ES-I3 (cell line): ENCODE results near the gene STRIP1.

Experiments used
- H3K36me3 ChIP-seq: 2 replicates; pipeline ENCODE4 v1.6.1; 2013; ENCODE audit warnings: mild to moderate bottlenecking, low read length, control low read depth, moderate library complexity; ENCODE audit not compliant: insufficient read depth
- H3K4me1 ChIP-seq: 2 replicates; pipeline ENCODE4 v1.6.1; 2013; ENCODE audit warnings: mild to moderate bottlenecking, control low read depth, low read length; ENCODE audit not compliant: insufficient read depth
- H3K9ac ChIP-seq: 2 replicates; pipeline ENCODE4 v1.6.1; 2013; ENCODE audit warnings: low read depth, mild to moderate bottlenecking, low read length, moderate library complexity
- H3K9me3 ChIP-seq: 2 replicates; pipeline ENCODE4 v1.6.1; 2013; ENCODE audit warnings: mild to moderate bottlenecking, low read length, moderate library complexity; ENCODE audit not compliant: control insufficient read depth, insufficient read depth

Gene STRIP1

GRCh38 chr1:110002695-110003094 is 31.7 kb upstream of the STRIP1 start:
- H3K36me3 ChIP-seq: no peaks in the 10 kb centered on the region

DNA sequence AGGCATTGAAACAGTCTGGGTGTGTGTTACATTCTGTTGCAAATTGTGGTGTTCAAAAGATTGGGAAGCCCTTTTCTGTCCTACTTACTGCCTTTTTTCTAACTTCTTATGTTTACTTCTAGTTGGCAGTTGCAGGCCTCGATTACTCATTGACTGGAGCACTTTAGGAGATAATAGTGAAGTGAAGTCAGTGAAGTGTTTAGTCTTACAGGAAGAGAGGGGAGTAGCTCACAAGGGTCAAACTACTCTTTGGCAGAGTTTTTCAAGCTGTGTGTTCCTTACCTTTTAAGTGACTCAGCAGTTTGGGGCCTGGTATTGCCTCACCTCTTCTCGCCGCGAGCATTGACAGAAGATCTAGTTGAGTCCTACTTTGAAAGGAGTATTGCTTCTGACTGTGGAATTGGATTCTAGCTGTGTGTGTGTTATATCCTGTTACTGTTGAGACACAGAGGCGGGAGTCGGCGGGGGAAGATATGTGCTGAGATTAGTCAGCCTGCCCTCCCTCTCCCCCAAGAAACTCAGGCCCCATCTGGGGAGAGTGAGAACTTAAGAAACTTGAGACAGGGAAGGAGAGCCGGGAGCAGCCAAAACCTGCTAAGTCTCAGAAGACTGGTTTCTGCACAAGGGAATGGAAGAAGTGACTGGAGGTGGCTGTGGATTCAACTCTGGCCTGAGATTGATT is 30.5 kb upstream of the STRIP1 start:
- no peaks in the 10 kb centered on the region; the same call in 1 of the 2 replicates for H3K36me3 ChIP-seq
- no peaks in the 10 kb centered on the region for H3K9me3 ChIP-seq
- H3K9ac ChIP-seq: peak overlapping the region; percentile 21
- peaks cover 46% of the 10 kb centered on the region for H3K4me1 ChIP-seq

More at GRCh38 chr1:110002695-110003094, 31.7 kb upstream of the STRIP1 start:
- Histone ChIP-seq H3K9ac (no peak overlapping the region), H3K9me3 (no peaks in the 10 kb centered on the region), H3K4me1 (peaks cover 46% of the 10 kb centered on the region)

- Histone ChIP-seq H3K9ac (peak overlapping the region; percentile 21; the same call in 1 of the 2 replicates), H3K36me3 (no peaks in the 10 kb centered on the region; the same call in 1 of the 2 replicates), H3K4me1 (peaks cover 46% of the 10 kb centered on the region), H3K9me3 (no peaks in the 10 kb centered on the region)
Measured at GRCh38 chr1:110004583-110004982, 29.8 kb upstream of the STRIP1 start.

- H3K9me3 ChIP-seq: no peaks in the 10 kb centered on the region
- peaks cover 5% of the 10 kb centered on the region; the same call in 1 of the 2 replicates for H3K36me3 ChIP-seq
- no peak overlapping the region for H3K9ac ChIP-seq
- peaks cover 46% of the 10 kb centered on the region for H3K4me1 ChIP-seq
Measured at GRCh38 chr1:110005971-110006370, 28.5 kb upstream of the STRIP1 start.

DNA sequence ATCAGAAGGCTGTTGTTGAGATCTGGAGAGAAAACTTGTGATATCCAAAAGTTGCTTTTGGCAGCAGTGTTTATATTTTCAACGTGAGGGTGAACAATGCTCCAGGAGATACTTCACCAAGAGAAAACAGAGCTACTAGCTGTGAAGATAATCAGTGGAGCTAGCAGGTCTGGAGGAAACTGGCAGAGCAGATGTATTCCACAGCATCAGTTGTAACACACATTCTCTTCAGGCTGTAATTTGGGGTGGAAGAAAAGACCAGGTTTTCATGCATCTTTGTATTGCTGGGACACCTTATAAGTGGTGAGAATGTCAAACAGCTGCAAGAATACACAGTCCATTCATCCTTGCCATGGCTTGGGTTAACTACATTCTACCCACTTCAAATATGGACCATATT is 27.9 kb upstream of the STRIP1 start:
- peaks cover 6% of the 10 kb centered on the region; the same call in 1 of the 2 replicates for H3K36me3 ChIP-seq
- H3K4me1 ChIP-seq: peaks cover 46% of the 10 kb centered on the region
- no peaks in the 10 kb centered on the region for H3K9me3 ChIP-seq
- H3K9ac ChIP-seq: no peak overlapping the region

DNA sequence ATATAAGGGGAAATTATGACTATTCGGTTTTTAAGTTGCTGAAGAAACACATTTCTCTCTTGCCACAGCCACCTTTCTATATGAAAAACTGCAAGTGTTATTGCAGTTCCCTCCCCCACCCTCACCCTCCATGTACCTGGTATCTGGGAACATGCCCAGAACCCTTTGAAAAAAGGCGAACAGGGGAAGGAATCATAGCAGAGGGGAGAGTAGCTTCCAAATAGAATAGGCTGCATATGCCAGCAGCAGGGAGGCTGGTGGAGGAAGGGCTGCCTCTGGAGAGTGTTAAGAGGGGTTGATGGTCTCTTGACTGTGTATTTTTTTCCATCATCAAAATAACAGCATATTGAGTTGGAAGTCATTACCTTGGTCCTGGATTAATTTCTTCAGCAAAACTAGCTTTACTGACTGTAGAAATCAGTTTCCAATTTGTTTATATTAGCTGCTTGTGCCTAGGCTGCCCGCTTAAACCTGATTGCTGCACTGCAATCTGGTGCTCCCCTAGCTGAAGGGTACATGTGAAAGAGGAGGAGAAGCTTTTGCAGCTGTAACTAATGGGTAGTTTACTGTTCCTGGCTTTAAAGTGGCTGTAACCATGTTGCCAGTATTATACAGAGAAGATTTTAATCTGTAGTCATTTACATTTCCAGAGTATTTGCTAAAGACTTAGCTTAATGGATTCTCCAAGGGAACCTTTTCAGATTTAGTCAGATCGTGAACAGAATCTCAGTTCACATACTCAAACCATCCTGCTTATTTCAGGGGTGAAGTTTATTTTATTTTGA is 27.2 kb upstream of the STRIP1 start:
- Histone ChIP-seq H3K9ac (no peak overlapping the region), H3K4me1 (peaks cover 43% of the 10 kb centered on the region), H3K9me3 (no peaks in the 10 kb centered on the region), H3K36me3 (peaks cover 12% of the 10 kb centered on the region; the same call in 1 of the 2 replicates)

DNA sequence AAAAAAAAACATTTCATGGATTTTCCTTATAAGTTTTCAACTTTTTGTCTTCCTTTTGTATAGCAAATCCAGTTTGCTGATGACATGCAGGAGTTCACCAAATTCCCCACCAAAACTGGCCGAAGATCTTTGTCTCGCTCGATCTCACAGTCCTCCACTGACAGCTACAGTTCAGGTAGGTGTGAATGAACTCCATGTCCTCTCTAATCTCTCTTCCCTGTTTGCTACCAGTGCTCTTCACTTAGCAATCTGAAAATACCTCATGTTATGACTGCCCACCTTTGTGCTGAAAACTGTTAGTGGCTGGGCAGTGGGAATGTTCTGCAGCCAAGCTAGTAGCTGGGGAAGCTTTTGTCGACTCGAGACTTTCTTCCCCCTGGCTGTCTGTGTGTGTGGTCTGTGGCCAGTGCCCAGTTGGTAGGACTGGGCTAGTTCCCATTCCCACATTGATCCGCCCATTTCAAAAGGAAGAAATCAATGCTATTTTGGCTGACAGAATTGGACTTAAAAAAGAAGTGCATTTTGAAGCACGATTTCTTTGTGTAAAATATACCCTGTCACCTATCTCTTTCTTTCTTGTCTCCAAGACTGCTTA is 25.4 kb upstream of the STRIP1 start:
- Histone ChIP-seq H3K9me3 (no peaks in the 10 kb centered on the region), H3K36me3 (peaks cover 18% of the 10 kb centered on the region), H3K9ac (no peak overlapping the region), H3K4me1 (peaks cover 31% of the 10 kb centered on the region)

- no peaks in the 10 kb centered on the region for H3K9me3 ChIP-seq
- no peak overlapping the region for H3K9ac ChIP-seq
- peaks cover 10% of the 10 kb centered on the region for H3K4me1 ChIP-seq
- peaks cover 37% of the 10 kb centered on the region for H3K36me3 ChIP-seq
Measured at GRCh38 chr1:110011527-110012041, 22.8 kb upstream of the STRIP1 start.

DNA sequence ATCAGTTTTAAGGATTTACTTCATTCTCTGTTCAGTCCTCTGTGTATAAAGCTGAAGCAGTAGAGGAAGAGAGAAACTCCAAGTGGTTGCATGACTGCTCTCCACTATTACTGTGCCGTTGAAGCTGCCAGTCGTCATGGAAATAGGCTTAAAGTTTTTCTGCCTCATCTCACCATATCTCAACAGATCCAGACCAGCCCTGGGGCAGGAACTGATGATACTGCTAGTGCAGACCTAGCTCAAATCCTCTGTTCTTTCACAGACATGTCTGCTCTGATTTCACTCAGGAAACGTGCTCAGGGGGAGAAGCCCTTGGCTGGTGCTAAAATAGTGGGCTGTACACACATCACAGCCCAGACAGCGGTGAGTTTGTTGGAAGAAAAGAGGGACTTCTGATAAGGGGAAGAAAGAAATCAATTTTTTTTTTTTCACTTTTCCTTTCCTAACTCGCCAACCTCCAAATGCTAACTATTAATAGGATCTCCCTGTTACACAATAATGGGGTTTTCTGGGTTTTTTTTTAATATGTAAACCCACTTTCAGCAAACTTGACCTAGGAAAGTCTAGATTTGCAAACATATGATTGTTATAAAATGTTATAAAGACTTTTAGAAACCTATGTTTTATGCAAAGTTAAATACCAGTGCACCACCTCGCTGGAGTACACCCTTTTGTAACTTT is 22.2 kb upstream of the STRIP1 start:
- Histone ChIP-seq H3K4me1 (peaks cover 4% of the 10 kb centered on the region), H3K9ac (no peak overlapping the region), H3K36me3 (peaks cover 39% of the 10 kb centered on the region), H3K9me3 (no peaks in the 10 kb centered on the region)

- H3K36me3 ChIP-seq: peaks cover 40% of the 10 kb centered on the region
- no peak overlapping the region for H3K9ac ChIP-seq
- no peaks in the 10 kb centered on the region for H3K4me1 ChIP-seq
- H3K9me3 ChIP-seq: no peaks in the 10 kb centered on the region
Measured at GRCh38 chr1:110017792-110018191, 16.6 kb upstream of the STRIP1 start.

GRCh38 chr1:110018396-110018795 is 16.0 kb upstream of the STRIP1 start:
- Histone ChIP-seq H3K4me1 (no peaks in the 10 kb centered on the region), H3K36me3 (peaks cover 40% of the 10 kb centered on the region)

DNA sequence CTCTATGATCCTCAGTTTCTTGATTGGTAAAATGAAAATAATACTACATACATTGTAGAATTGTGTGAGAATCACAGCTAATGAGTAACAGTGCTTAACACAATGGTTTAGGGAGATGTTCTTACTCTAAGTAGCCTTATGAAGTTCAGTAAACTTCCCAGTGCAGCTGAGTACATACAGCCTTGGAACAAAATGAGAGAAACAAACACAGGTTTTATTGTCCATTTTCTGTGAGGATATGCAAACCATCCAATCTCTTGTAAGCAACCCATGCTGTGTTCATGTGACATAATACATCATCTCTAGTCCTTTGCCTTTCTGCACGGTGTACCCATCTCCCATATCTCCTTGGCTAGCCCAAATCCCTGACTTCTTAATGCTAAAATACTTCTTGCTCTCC is 14.7 kb upstream of the STRIP1 start:
- H3K9me3 ChIP-seq: no peaks in the 10 kb centered on the region
- H3K9ac ChIP-seq: no peak overlapping the region
- H3K36me3 ChIP-seq: peaks cover 37% of the 10 kb centered on the region
- H3K4me1 ChIP-seq: no peaks in the 10 kb centered on the region

More at GRCh38 chr1:110018396-110018795, 16.0 kb upstream of the STRIP1 start:
- H3K9me3 ChIP-seq: no peaks in the 10 kb centered on the region
- no peak overlapping the region for H3K9ac ChIP-seq

DNA sequence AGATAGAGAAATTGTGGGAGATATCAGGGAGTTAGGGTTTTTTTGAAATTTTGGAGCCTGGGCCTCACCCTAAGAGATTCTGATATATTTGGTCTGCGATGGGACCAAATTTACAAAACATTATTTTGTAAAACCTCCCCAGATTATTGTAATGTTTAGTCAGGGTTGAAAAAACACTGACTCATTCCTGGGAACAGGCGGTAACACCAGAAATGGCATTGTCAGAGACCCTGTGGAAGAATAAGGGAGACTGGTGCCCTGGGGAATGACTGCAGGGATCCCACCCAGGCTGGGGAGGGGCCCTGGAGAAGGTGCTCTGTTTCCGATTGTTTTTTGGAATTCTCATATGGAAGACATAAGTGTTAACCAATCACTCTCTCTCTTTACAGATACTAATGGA is 13.1 kb upstream of the STRIP1 start:
- Histone ChIP-seq H3K4me1 (no peaks in the 10 kb centered on the region), H3K9me3 (no peaks in the 10 kb centered on the region), H3K36me3 (peaks cover 23% of the 10 kb centered on the region), H3K9ac (no peak overlapping the region)

- no peaks in the 10 kb centered on the region for H3K4me1 ChIP-seq
- H3K36me3 ChIP-seq: peaks cover 7% of the 10 kb centered on the region
- no peak overlapping the region for H3K9ac ChIP-seq
- no peaks in the 10 kb centered on the region for H3K9me3 ChIP-seq
Measured at GRCh38 chr1:110024613-110025012, 9.8 kb upstream of the STRIP1 start.
